GM12878 (cell line): ENCODE results near the gene NFYA.

Source experiments
- ATF2 ChIP-seq: IDR thresholded peaks from 2 replicates; pipeline ENCODE4 v1.6.1; 2012; ENCODE audit warnings: low read length, inconsistent platforms
- CTCF ChIP-seq, 3 experiments: IDR thresholded peaks in 2 of 3; conservative IDR thresholded peaks in 1 of 3; 2 replicates each; pipeline ENCODE4 v1.5.1; 2011; ENCODE audit warnings: low read depth in 3 of 3, low read length in 3 of 3, mild to moderate bottlenecking in 3 of 3, control low read depth in 2 of 3, moderate library complexity in 2 of 3, inconsistent platforms in 1 of 3, mixed read lengths in 1 of 3; ENCODE audit not compliant: control insufficient read depth in 2 of 3, insufficient read depth in 1 of 3; ENCODE audit errors: extremely low read depth in 1 of 3
- FOXK2 ChIP-seq: fragments of 450-650 bp; IDR thresholded peaks from 2 replicates; pipeline ENCODE4 v1.6.1; 2017; ENCODE audit warnings: mild to moderate bottlenecking, moderate library complexity
- RB1 ChIP-seq: fragments of 450-650 bp; formaldehyde crosslinking; IDR thresholded peaks from 2 replicates; pipeline ENCODE4 v1.6.1; 2017; ENCODE audit warnings: mild to moderate bottlenecking, borderline replicate concordance
- RFX5 ChIP-seq: IDR thresholded peaks from 2 replicates; pipeline ENCODE4 v1.6.1; 2011; ENCODE audit warnings: low read depth, low read length, improper control_type of control experiment
- SIN3A ChIP-seq: IDR thresholded peaks from 2 replicates; pipeline ENCODE4 v1.6.1; 2012; ENCODE audit warnings: low read depth, low read length, improper control_type of control experiment
- SMC3 ChIP-seq: IDR thresholded peaks from 2 replicates; pipeline ENCODE4 v1.6.1; 2011; ENCODE audit warnings: low read length, improper control_type of control experiment, borderline replicate concordance
- ZNF384 ChIP-seq: IDR thresholded peaks from 2 replicates; pipeline ENCODE4 v1.6.1; 2012; ENCODE audit warnings: low read depth, mild to moderate bottlenecking, low read length, improper control_type of control experiment, borderline replicate concordance

GRCh38 chr6:41049955-41050354 lies 22.8 kb upstream of the NFYA start:
- no peak for TF ChIP-seq RFX5
- no peak for TF ChIP-seq ZNF384
- TF ChIP-seq FOXK2: no peak
- no peak for TF ChIP-seq SIN3A
- TF ChIP-seq RB1: no peak
- no peak for TF ChIP-seq CTCF (IDR thresholded peaks at IDR 0.05 in 2 of 3, conservative IDR thresholded peaks at IDR 0.05 in 1 of 3; ENCODE audit: control insufficient read depth in 2 of 3, extremely low read depth in 1 of 3, insufficient read depth in 1 of 3, low read depth in 3 of 3, low read length in 3 of 3)
- TF ChIP-seq SMC3: no peak
- TF ChIP-seq ATF2: no peak
